Astrocyte (in vitro differentiated cells and primary cell): ENCODE results near the gene PI4K2A. TPM values are rescaled to one million over a fixed set of nuclear protein-coding genes. Genes with fewer than 3 reads are reported as not detected.

ENCODE experiments used
- DNase-seq: peaks from one replicate; pipeline ENCODE4 v3.0.0-alpha.2; 2010; ENCODE audit warnings: low read depth
- FAIRE-seq: peaks from 2 replicates; lab custom pipeline; 2011; peaks lifted over from hg19 to GRCh38; lab: Jason Lieb, UNC
- H2AFZ ChIP-seq: 2 replicates; pipeline ENCODE4 v1.6.0; 2012; ENCODE audit warnings: low read depth, low read length, inconsistent platforms
- H3K27ac ChIP-seq: 2 replicates; pipeline ENCODE4 v1.5.1; 2011; ENCODE audit warnings: low read depth, low read length, inconsistent platforms
- H3K27me3 ChIP-seq: 2 replicates; pipeline ENCODE4 v1.6.0; 2011; ENCODE audit warnings: low read length, inconsistent platforms; ENCODE audit not compliant: insufficient read depth
- H3K36me3 ChIP-seq: 2 replicates; pipeline ENCODE4 v1.5.1; 2011; ENCODE audit warnings: low read length, inconsistent platforms; ENCODE audit not compliant: insufficient read depth
- H3K4me1 ChIP-seq: 2 replicates; pipeline ENCODE4 v1.5.1; 2011; ENCODE audit warnings: low read length, inconsistent platforms; ENCODE audit not compliant: insufficient read depth
- H3K4me2 ChIP-seq: 2 replicates; pipeline ENCODE4 v1.6.0; 2012; ENCODE audit warnings: low read length, inconsistent platforms
- H3K4me3 ChIP-seq: 2 replicates; pipeline ENCODE4 v1.5.1; 2011; ENCODE audit warnings: low read depth, mild to moderate bottlenecking, low read length, inconsistent platforms; ENCODE audit not compliant: insufficient read depth
- H3K79me2 ChIP-seq: 2 replicates; pipeline ENCODE4 v1.6.0; 2012; ENCODE audit warnings: mild to moderate bottlenecking, low read length, inconsistent platforms; ENCODE audit not compliant: insufficient read depth
- H3K9ac ChIP-seq: 2 replicates; pipeline ENCODE4 v1.6.0; 2012; ENCODE audit warnings: mild to moderate bottlenecking, low read length, inconsistent platforms
- H3K9me3 ChIP-seq: 2 replicates; pipeline ENCODE4 v1.5.1; 2012; ENCODE audit warnings: low read depth, mild to moderate bottlenecking, low read length, inconsistent platforms; ENCODE audit not compliant: insufficient read depth
- H4K20me1 ChIP-seq: 2 replicates; pipeline ENCODE4 v1.6.0; 2012; ENCODE audit warnings: low read length, inconsistent platforms; ENCODE audit not compliant: insufficient read depth
- H3K27ac Mint-ChIP-seq: one replicate; pipeline ENCODE4 v1.8.0; 2021; ENCODE audit warnings: mild to moderate bottlenecking, mixed read lengths; ENCODE audit not compliant: unreplicated experiment
- H3K27me3 Mint-ChIP-seq: one replicate; pipeline ENCODE4 v1.8.0; 2021; ENCODE audit warnings: low read depth, mixed read lengths; ENCODE audit not compliant: unreplicated experiment
- H3K36me3 Mint-ChIP-seq: one replicate; pipeline ENCODE4 v1.8.0; 2021; ENCODE audit warnings: low read depth, mixed read lengths; ENCODE audit not compliant: unreplicated experiment
- H3K4me1 Mint-ChIP-seq: one replicate; pipeline ENCODE4 v1.8.0; 2021; ENCODE audit warnings: low read depth, mixed read lengths; ENCODE audit not compliant: unreplicated experiment
- H3K4me3 Mint-ChIP-seq: one replicate; pipeline ENCODE4 v1.8.0; 2021; ENCODE audit warnings: mild to moderate bottlenecking, moderate library complexity, mixed read lengths; ENCODE audit not compliant: unreplicated experiment
- H3K9me3 Mint-ChIP-seq: one replicate; pipeline ENCODE4 v1.8.0; 2021; ENCODE audit warnings: mild to moderate bottlenecking, mixed read lengths; ENCODE audit not compliant: unreplicated experiment
- CTCF ChIP-seq: IDR thresholded peaks from 2 replicates; pipeline ENCODE4 v1.5.1; 2011; ENCODE audit warnings: low read depth, mild to moderate bottlenecking, inconsistent platforms, low read length, moderate library complexity; ENCODE audit not compliant: insufficient read depth
- EZH2 ChIP-seq: IDR thresholded peaks from 2 replicates; pipeline ENCODE4 v1.6.1; 2012; ENCODE audit warnings: mild to moderate bottlenecking, low read length, inconsistent platforms; ENCODE audit not compliant: insufficient read depth
- total RNA-seq: library from RNA; stranded (reverse); gene quantifications from 2 replicates; pipeline ENCODE4 v1.2.1, GENCODE V29; 2021

Gene PI4K2A
- total RNA-seq, 1 donor from 2014 or later, result 37.8 TPM

GRCh38 chr10:97714401-97715258 is 74.2 kb downstream of the PI4K2A start:
- H3K36me3 ChIP-seq, result peaks cover 10% of the 10 kb centered on the region
- DNase-seq (peak; percentile 71), FAIRE-seq (no peak)
- H3K9ac ChIP-seq, result peak overlapping the region; percentile 92
- H3K27ac ChIP-seq, result peak overlapping the region; percentile 85
- H3K27me3 Mint-ChIP-seq, result no peaks in the 10 kb centered on the region
- peak overlapping the region; percentile 82 for H2AFZ ChIP-seq
- TF ChIP-seq CTCF (no peak), EZH2 (no peak)
- H3K9me3 ChIP-seq, result no peaks in the 10 kb centered on the region
- H3K4me3 ChIP-seq, result peak overlapping the region; percentile 83
- peaks cover 30% of the 10 kb centered on the region for H3K4me1 ChIP-seq
- H3K4me1 Mint-ChIP-seq, result peaks cover 33% of the 10 kb centered on the region
- H3K79me2 ChIP-seq, result peaks cover 55% of the 10 kb centered on the region
- no peaks in the 10 kb centered on the region for H3K27me3 ChIP-seq
- peak overlapping the region; percentile 97 for H3K4me2 ChIP-seq
- H4K20me1 ChIP-seq, result peaks cover 48% of the 10 kb centered on the region
- peaks cover 26% of the 10 kb centered on the region for H3K36me3 Mint-ChIP-seq
- peak overlapping the region; percentile 89 for H3K27ac Mint-ChIP-seq
- H3K4me3 Mint-ChIP-seq, result peak overlapping the region; percentile 98
- H3K9me3 Mint-ChIP-seq, result peaks cover 2% of the 10 kb centered on the region

GRCh38 chr10:97715259-97715874 is 74.9 kb downstream of the PI4K2A start:
- no peaks in the 10 kb centered on the region for H3K27me3 Mint-ChIP-seq
- H3K27me3 ChIP-seq, result no peaks in the 10 kb centered on the region
- no peaks in the 10 kb centered on the region for H3K9me3 ChIP-seq
- H3K4me3 ChIP-seq, result peak overlapping the region; percentile 83
- H4K20me1 ChIP-seq, result peaks cover 49% of the 10 kb centered on the region
- peak overlapping the region; percentile 89 for H3K27ac Mint-ChIP-seq
- H3K4me2 ChIP-seq, result peak overlapping the region; percentile 97
- peaks cover 55% of the 10 kb centered on the region for H3K79me2 ChIP-seq
- H3K36me3 Mint-ChIP-seq, result peaks cover 29% of the 10 kb centered on the region
- peak overlapping the region; percentile 92 for H3K9ac ChIP-seq
- H3K4me1 Mint-ChIP-seq, result peaks cover 35% of the 10 kb centered on the region
- FAIRE-seq (no peak), DNase-seq (no peak)
- peak overlapping the region; percentile 98 for H3K4me3 Mint-ChIP-seq
- peak overlapping the region; percentile 85 for H3K27ac ChIP-seq
- peaks cover 10% of the 10 kb centered on the region for H3K36me3 ChIP-seq
- H2AFZ ChIP-seq, result peak overlapping the region; percentile 59
- peaks cover 2% of the 10 kb centered on the region for H3K9me3 Mint-ChIP-seq
- H3K4me1 ChIP-seq, result peaks cover 29% of the 10 kb centered on the region
- no peak for TF ChIP-seq CTCF
- TF ChIP-seq EZH2, result no peak
